WERI-Rb-1 (cell line): ENCODE results near the gene UTY.

Source experiments
- DNase-seq: peaks from one replicate; pipeline ENCODE4 v3.0.0-alpha.2; 2020
- H3K27ac ChIP-seq: fragments of 250-450 bp; sonication (Bioruptor Pico); 2 replicates; pipeline ENCODE4 v1.5.1; 2020; ENCODE audit warnings: mild to moderate bottlenecking, moderate library complexity
- H3K27me3 ChIP-seq: fragments of 250-450 bp; sonication (Bioruptor Pico); 2 replicates; pipeline ENCODE4 v1.5.1; 2021; ENCODE audit warnings: mild to moderate bottlenecking, low read depth, moderate library complexity; ENCODE audit not compliant: insufficient read depth, severe bottlenecking
- H3K36me3 ChIP-seq: fragments of 250-450 bp; sonication (Bioruptor Pico); 2 replicates; pipeline ENCODE4 v1.5.1; 2020; ENCODE audit warnings: mild to moderate bottlenecking, moderate library complexity
- H3K4me3 ChIP-seq: 2 replicates; pipeline ENCODE4 v1.5.1; 2011; ENCODE audit warnings: low read depth, mild to moderate bottlenecking, control low read depth, low read length
- H3K9me3 ChIP-seq: fragments of 250-450 bp; sonication (Bioruptor Pico); 2 replicates; pipeline ENCODE4 v1.5.1; 2021; ENCODE audit warnings: mild to moderate bottlenecking, moderate library complexity; ENCODE audit not compliant: severe bottlenecking
- TF ChIP-seq, protein P1 (sequence below): IDR thresholded peaks from 2 replicates; pipeline ENCODE4 v1.5.1; 2011; ENCODE audit warnings: low read depth, mild to moderate bottlenecking, control low read depth, inconsistent platforms, low read length

UTY gene

GRCh38 chrY:13363641-13364040, 116.2 kb downstream of the UTY start:
- H3K27ac ChIP-seq = no peak overlapping the region
- H3K4me3 ChIP-seq = no peak overlapping the region
- DNase-seq = no peak
- H3K27me3 ChIP-seq = no peaks in the 10 kb centered on the region
- no peaks in the 10 kb centered on the region for H3K9me3 ChIP-seq
- TF ChIP-seq, protein P1, sequence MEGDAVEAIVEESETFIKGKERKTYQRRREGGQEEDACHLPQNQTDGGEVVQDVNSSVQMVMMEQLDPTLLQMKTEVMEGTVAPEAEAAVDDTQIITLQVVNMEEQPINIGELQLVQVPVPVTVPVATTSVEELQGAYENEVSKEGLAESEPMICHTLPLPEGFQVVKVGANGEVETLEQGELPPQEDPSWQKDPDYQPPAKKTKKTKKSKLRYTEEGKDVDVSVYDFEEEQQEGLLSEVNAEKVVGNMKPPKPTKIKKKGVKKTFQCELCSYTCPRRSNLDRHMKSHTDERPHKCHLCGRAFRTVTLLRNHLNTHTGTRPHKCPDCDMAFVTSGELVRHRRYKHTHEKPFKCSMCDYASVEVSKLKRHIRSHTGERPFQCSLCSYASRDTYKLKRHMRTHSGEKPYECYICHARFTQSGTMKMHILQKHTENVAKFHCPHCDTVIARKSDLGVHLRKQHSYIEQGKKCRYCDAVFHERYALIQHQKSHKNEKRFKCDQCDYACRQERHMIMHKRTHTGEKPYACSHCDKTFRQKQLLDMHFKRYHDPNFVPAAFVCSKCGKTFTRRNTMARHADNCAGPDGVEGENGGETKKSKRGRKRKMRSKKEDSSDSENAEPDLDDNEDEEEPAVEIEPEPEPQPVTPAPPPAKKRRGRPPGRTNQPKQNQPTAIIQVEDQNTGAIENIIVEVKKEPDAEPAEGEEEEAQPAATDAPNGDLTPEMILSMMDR = no peak
- H3K36me3 ChIP-seq = no peaks in the 10 kb centered on the region

DNA sequence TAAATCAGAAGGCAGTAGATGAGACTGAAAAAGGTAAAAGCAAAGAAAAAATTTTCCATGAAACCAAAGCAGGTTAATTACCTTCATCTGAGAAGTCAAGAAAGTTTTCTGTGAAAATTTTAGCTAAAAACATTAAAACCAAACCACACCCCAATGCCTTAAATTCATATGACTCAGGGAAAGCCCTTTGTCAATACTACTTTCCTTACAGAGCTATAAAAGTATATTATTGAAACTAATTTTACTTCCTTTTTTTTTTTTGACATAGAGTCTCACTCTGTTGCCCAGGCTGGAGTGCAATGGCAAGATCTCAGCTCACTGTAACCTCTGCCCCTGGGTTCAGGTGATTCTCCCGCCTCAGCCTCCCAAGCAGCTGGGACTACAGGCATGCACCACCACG, 117.2 kb downstream of the UTY start:
- Histone ChIP-seq H3K4me3 (no peak overlapping the region), H3K36me3 (no peaks in the 10 kb centered on the region), H3K27ac (no peak overlapping the region), H3K27me3 (no peaks in the 10 kb centered on the region), H3K9me3 (no peaks in the 10 kb centered on the region)
- DNase-seq = no peak
- TF ChIP-seq, protein P1 = no peak

DNA sequence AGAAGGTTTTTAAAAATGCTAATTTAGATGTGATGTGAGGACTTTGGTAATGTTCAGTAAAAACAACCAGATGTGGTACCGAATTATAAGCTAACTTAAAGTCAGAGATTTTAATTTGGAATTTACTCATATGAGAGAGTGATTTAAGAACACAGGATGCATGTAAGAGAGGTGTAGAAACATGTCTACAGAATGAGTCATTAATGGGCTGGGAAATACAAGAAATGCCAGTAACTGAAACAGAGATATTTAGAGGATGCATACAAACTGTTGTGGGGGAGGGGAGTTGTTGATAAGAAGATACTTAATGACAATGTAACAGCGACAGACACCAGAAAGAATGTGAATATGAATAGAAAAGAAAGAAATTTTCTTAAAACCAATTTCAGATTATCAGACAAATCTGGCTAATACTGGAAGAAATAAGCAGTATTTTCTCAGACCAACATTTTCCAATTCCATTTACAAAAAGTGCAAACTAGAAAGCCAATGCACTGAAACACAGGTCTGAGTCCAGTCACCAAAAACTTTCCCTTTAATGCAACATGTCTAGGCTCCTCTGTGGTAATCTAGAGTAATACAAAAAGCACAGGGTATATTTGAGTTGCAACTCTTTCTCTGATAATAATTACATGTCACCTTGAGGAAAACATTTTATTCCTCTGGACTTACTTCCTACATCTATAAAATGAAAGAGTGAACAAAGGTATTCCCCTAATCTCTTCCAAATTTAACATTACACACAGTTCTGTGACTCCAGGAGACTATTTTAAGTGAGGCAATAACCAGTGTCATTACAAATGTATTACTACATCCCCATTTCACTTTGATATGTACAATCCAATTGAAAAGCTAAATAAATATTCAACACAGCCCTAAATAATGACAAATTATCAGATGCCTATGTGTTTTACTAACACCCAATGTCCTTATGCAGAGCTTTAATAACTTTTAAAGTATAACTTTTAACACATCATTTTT, 117.9 kb downstream of the UTY start:
- Histone ChIP-seq H3K27me3 (no peaks in the 10 kb centered on the region), H3K36me3 (no peaks in the 10 kb centered on the region), H3K9me3 (no peaks in the 10 kb centered on the region), H3K4me3 (no peak overlapping the region), H3K27ac (no peak overlapping the region)
- no peak for DNase-seq
- TF ChIP-seq, protein P1 = no peak

GRCh38 chrY:13351443-13351842, 128.4 kb downstream of the UTY start:
- H3K27me3 ChIP-seq = no peaks in the 10 kb centered on the region
- TF ChIP-seq, protein P1 = no peak
- DNase-seq = no peak
- no peaks in the 10 kb centered on the region for H3K36me3 ChIP-seq
- no peak overlapping the region for H3K4me3 ChIP-seq
- no peaks in the 10 kb centered on the region for H3K9me3 ChIP-seq
- no peak overlapping the region for H3K27ac ChIP-seq

DNA sequence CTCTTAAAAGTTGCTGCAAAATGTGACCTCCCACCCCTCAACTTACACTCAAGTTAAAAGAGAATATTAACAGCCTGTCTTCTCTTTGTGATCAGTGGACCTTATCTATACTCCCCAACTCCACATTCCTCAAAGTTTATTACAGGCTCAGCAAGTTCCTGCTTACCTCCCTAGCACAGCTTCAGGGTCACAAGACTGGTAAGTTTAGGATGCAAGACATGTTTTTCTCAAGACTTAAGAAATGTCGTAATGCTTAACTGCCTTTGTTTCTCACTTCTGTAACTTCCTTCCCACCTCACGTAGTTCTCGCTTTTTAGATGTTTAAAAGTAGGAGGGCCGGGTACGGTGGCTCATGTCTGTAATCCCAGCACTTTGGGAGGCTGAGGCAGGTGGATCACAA, 132.7 kb downstream of the UTY start:
- TF ChIP-seq, protein P1 = no peak
- H3K27me3 ChIP-seq = no peaks in the 10 kb centered on the region
- no peaks in the 10 kb centered on the region for H3K36me3 ChIP-seq
- no peak overlapping the region for H3K4me3 ChIP-seq
- H3K9me3 ChIP-seq = no peaks in the 10 kb centered on the region
- DNase-seq = no peak
- no peak overlapping the region for H3K27ac ChIP-seq
